HepG2 (cell line): ENCODE measurements around the gene YWHAE.

Experiments
- CTCF ChIP-seq: sonication (generic); formaldehyde crosslinking; IDR thresholded peaks from 2 replicates; pipeline ENCODE4 v1.5.0; 2020; ENCODE audit warnings: mild to moderate bottlenecking, missing genetic modification reagents, moderate library complexity
- EZH2 ChIP-seq: conservative IDR thresholded peaks from 2 replicates; pipeline ENCODE4 v1.6.1; 2012; ENCODE audit warnings: mild to moderate bottlenecking, low read depth, low read length, moderate library complexity
- KDM2A ChIP-seq: sonication (generic); formaldehyde crosslinking; IDR thresholded peaks from 2 replicates; pipeline ENCODE4 v1.4.0; 2020; ENCODE audit warnings: low read depth, missing genetic modification reagents, borderline replicate concordance
- MAFF ChIP-seq: IDR thresholded peaks from 2 replicates; pipeline ENCODE4 v1.6.1; 2011; ENCODE audit warnings: low read depth, low read length, improper control_type of control experiment
- MEIS2 ChIP-seq: sonication (generic); formaldehyde crosslinking; IDR thresholded peaks from 2 replicates; pipeline ENCODE4 v1.9.0; 2021; ENCODE audit warnings: mild to moderate bottlenecking, missing genetic modification reagents
- SIX1 ChIP-seq: sonication (generic); formaldehyde crosslinking; IDR thresholded peaks from 2 replicates; pipeline ENCODE4 v1.4.0; 2020; ENCODE audit warnings: missing genetic modification reagents, borderline replicate concordance
- THRA ChIP-seq: sonication (generic); formaldehyde crosslinking; IDR thresholded peaks from 2 replicates; pipeline ENCODE4 v1.4.0; 2020; ENCODE audit warnings: missing genetic modification reagents, borderline replicate concordance
- UBTF ChIP-seq: sonication (generic); formaldehyde crosslinking; IDR thresholded peaks from 2 replicates; pipeline ENCODE4 v1.4.0; 2020; ENCODE audit warnings: mild to moderate bottlenecking, missing genetic modification reagents
- YY1 ChIP-seq: IDR thresholded peaks from 2 replicates; pipeline ENCODE4 v1.6.1; 2011; ENCODE audit warnings: low read length, low read depth, moderate library complexity, mild to moderate bottlenecking; ENCODE audit not compliant: insufficient read depth, insufficient replicate concordance
- ZNF282 ChIP-seq: fragments of 450-650 bp; IDR thresholded peaks from 2 replicates; pipeline ENCODE4 v1.6.1; 2018; ENCODE audit not compliant: partially characterized antibody
- ZNF34 ChIP-seq: sonication (generic); formaldehyde crosslinking; IDR thresholded peaks from 2 replicates; pipeline ENCODE4 v1.4.0; 2020; ENCODE audit warnings: mild to moderate bottlenecking, missing genetic modification reagents, borderline replicate concordance
- ZZZ3 ChIP-seq: sonication (generic); formaldehyde crosslinking; IDR thresholded peaks from 2 replicates; pipeline ENCODE4 v1.4.0; 2020; ENCODE audit warnings: missing genetic modification reagents, mild to moderate bottlenecking, borderline replicate concordance
- TF ChIP-seq, protein P1 (sequence below), 2 experiments: sonication (generic) in 1 of 2; formaldehyde crosslinking in 1 of 2; IDR thresholded peaks; 2 replicates each; pipeline versions ENCODE4 v1.4.0 to v1.6.1; 2016 to 2020; ENCODE audit warnings: borderline replicate concordance in 1 of 2, low read depth in 1 of 2, mild to moderate bottlenecking in 1 of 2, missing genetic modification reagents in 1 of 2

DNA sequence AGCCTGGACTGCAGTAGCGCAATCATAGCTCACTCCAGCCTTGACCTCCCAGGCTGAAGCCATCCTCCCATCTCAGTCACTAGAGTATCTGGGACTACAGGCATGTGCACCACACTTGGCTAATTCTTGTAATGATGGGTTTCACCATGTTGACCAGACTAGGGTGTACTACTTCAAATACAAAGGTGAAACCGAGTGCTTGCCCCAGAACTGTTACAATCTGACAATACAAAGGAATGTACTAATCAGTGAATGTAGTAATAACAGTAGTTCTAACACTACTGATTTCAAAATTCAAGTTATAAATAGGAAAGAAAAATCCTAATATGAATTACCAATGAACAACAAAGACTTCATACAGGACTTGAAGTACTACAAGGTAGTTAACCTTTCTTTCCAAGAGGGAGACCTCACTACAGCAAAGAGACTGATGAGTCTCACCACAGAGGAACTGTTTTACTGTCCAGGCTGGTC is 31.6 kb upstream of the YWHAE start:
- TF ChIP-seq UBTF (no peak), THRA (CRISPR knock-in tag) (no peak), MAFF (no peak), ZNF34 (CRISPR knock-in tag) (no peak), MEIS2 (CRISPR knock-in tag) (no peak), CTCF (CRISPR knock-in tag) (no peak), SIX1 (CRISPR knock-in tag) (no peak), ZZZ3 (CRISPR knock-in tag) (no peak), YY1 (no peak), EZH2 (no peak), KDM2A (CRISPR knock-in tag) (no peak), ZNF282 (no peak)
- TF ChIP-seq, protein P1, sequence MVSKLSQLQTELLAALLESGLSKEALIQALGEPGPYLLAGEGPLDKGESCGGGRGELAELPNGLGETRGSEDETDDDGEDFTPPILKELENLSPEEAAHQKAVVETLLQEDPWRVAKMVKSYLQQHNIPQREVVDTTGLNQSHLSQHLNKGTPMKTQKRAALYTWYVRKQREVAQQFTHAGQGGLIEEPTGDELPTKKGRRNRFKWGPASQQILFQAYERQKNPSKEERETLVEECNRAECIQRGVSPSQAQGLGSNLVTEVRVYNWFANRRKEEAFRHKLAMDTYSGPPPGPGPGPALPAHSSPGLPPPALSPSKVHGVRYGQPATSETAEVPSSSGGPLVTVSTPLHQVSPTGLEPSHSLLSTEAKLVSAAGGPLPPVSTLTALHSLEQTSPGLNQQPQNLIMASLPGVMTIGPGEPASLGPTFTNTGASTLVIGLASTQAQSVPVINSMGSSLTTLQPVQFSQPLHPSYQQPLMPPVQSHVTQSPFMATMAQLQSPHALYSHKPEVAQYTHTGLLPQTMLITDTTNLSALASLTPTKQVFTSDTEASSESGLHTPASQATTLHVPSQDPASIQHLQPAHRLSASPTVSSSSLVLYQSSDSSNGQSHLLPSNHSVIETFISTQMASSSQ (IDR thresholded peaks at IDR 0.05; ENCODE audit: low read depth) = no peak
- TF ChIP-seq, protein P1 (CRISPR knock-in tag; IDR thresholded peaks at IDR 0.05; ENCODE audit: borderline replicate concordance) = no peak
